ENCODE results near the gene NDUFB1. TPM values are rescaled to one million over a fixed set of nuclear protein-coding genes. Genes with fewer than 3 reads are reported as not detected.
A peak's percentile ranks its signal among the peaks of the same experiment; 100 is the strongest.

Gene NDUFB1
- total and polyA plus RNA-seq, 2 experiments from 2014 or later, result 316 to 351 TPM

- Histone ChIP-seq H3K9me3 (ENCODE audit: low read depth) (no peaks in the 10 kb centered on the region), H3K79me2 (peaks cover 44% of the 10 kb centered on the region), H3K36me3 (replicated peaks; ENCODE audit: insufficient read depth, low read depth) (no peaks in the 10 kb centered on the region), H4K20me1 (ENCODE audit: insufficient read depth, poor library complexity, severe bottlenecking) (no peaks in the 10 kb centered on the region), H3K9me2 (replicated peaks; ENCODE audit: insufficient read depth) (no peaks in the 10 kb centered on the region), H3K4me3 (peak overlapping the region; percentile 96), H3K4me1 (ENCODE audit: insufficient read depth) (no peaks in the 10 kb centered on the region), H3K27ac (peak overlapping the region; percentile 95), H3K27me3 (peaks cover 5% of the 10 kb centered on the region), H2AFZ (peak overlapping the region; percentile 89), H3K4me2 (peak overlapping the region; percentile 70)
- TF ChIP-seq, protein P1, sequence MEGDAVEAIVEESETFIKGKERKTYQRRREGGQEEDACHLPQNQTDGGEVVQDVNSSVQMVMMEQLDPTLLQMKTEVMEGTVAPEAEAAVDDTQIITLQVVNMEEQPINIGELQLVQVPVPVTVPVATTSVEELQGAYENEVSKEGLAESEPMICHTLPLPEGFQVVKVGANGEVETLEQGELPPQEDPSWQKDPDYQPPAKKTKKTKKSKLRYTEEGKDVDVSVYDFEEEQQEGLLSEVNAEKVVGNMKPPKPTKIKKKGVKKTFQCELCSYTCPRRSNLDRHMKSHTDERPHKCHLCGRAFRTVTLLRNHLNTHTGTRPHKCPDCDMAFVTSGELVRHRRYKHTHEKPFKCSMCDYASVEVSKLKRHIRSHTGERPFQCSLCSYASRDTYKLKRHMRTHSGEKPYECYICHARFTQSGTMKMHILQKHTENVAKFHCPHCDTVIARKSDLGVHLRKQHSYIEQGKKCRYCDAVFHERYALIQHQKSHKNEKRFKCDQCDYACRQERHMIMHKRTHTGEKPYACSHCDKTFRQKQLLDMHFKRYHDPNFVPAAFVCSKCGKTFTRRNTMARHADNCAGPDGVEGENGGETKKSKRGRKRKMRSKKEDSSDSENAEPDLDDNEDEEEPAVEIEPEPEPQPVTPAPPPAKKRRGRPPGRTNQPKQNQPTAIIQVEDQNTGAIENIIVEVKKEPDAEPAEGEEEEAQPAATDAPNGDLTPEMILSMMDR (IDR thresholded peaks at IDR 0.05; ENCODE audit: poor library complexity), result no peak
- TF ChIP-seq EZH2phosphoT487 (IDR thresholded peaks at IDR 0.05; ENCODE audit: low read depth, severe bottlenecking, unreplicated experiment), result no peak
- TF ChIP-seq EZH2 (IDR thresholded peaks at IDR 0.05; ENCODE audit: borderline replicate concordance), result no peak
- peak; percentile 43 for DNase-seq (ENCODE audit: low spot score)
- under 1% methylated on average over 10 of the region's 10 CpGs for WGBS (ENCODE audit: low lambda C conversion rate, missing lambda C conversion rate)
These were observed 15.7 kb downstream of the NDUFB1 start for GRCh38 chr14:92105893-92106142.

DNA sequence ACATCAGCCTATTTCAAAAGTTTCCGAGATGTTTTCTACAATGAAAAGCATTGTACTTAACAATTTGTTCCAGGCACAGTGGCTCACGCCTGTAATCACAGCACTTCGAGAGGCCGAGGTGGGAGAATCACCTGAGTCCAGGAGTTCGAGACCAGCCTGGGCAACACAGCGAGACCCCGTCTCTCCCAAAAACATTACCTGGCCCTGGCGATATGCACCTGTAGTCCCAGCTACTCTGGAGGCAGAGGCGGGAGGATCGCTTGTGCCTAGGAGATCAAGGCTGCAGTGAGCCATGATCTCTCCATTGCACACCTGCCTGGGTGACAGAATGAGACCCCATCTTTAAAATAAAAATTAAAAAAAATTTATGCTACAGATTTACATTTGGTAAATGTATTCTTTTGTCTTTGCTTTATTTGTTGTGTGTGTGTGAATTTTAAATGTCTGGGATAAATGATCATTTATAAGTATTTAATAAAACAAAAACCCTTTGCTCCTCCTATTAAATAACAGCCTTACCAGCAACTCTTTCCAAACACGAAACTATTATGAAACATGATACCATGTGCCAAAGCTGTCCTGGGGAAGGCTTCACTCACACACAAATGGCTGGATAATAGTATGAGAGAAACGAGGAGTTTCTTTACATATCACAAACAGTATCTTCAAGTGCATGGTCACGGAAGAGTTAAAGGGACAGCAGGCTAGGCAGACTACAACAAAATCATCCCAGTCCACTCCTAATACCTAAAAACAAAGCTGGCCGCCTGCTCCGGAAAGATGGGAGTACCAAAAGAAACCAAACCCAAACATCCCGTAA lies 16.2 kb downstream of the NDUFB1 start:
- Histone ChIP-seq H3K27me3 (peaks cover 5% of the 10 kb centered on the region), H3K9me2 (replicated peaks; ENCODE audit: insufficient read depth) (no peaks in the 10 kb centered on the region), H3K79me2 (peaks cover 48% of the 10 kb centered on the region), H3K4me3 (peak overlapping the region; percentile 96), H3K4me2 (peak overlapping the region; percentile 70), H3K4me1 (ENCODE audit: insufficient read depth) (no peaks in the 10 kb centered on the region), H3K9me3 (ENCODE audit: low read depth) (no peaks in the 10 kb centered on the region), H2AFZ (peak overlapping the region; percentile 89), H3K27ac (peak overlapping the region; percentile 95), H3K36me3 (replicated peaks; ENCODE audit: insufficient read depth, low read depth) (no peaks in the 10 kb centered on the region), H4K20me1 (ENCODE audit: insufficient read depth, poor library complexity, severe bottlenecking) (no peaks in the 10 kb centered on the region)
- 57% methylated on average over 16 of the region's 16 CpGs for WGBS (ENCODE audit: low lambda C conversion rate, missing lambda C conversion rate)
- TF ChIP-seq EZH2phosphoT487 (IDR thresholded peaks at IDR 0.05; ENCODE audit: low read depth, severe bottlenecking, unreplicated experiment) (no peak), EZH2 (IDR thresholded peaks at IDR 0.05; ENCODE audit: borderline replicate concordance) (no peak)
- TF ChIP-seq, protein P1 (IDR thresholded peaks at IDR 0.05; ENCODE audit: poor library complexity), result no peak
- no peak for DNase-seq (ENCODE audit: low spot score)

- H3K79me2 ChIP-seq, result peaks cover 66% of the 10 kb centered on the region
- H3K4me1 ChIP-seq (ENCODE audit: insufficient read depth), result no peaks in the 10 kb centered on the region
- no peaks in the 10 kb centered on the region for H3K9me3 ChIP-seq (ENCODE audit: low read depth)
- H3K4me2 ChIP-seq, result no peak overlapping the region
- no peak overlapping the region for H3K4me3 ChIP-seq
- no peaks in the 10 kb centered on the region for H3K9me2 ChIP-seq (replicated peaks; ENCODE audit: insufficient read depth)
- H3K36me3 ChIP-seq (replicated peaks; ENCODE audit: insufficient read depth, low read depth), result no peaks in the 10 kb centered on the region
- H2AFZ ChIP-seq, result no peak overlapping the region
- no peak overlapping the region for H3K27ac ChIP-seq
- peaks cover 5% of the 10 kb centered on the region for H4K20me1 ChIP-seq (ENCODE audit: insufficient read depth, poor library complexity, severe bottlenecking)
- no peaks in the 10 kb centered on the region for H3K27me3 ChIP-seq
- no peak for DNase-seq (ENCODE audit: low spot score)
- 90% methylated on average over 7 of the region's 7 CpGs for WGBS (ENCODE audit: low lambda C conversion rate, missing lambda C conversion rate)
- no peak for TF ChIP-seq EZH2phosphoT487 (IDR thresholded peaks at IDR 0.05; ENCODE audit: low read depth, severe bottlenecking, unreplicated experiment)
- TF ChIP-seq, protein P1 (IDR thresholded peaks at IDR 0.05; ENCODE audit: poor library complexity), result no peak
- no peak for TF ChIP-seq EZH2 (IDR thresholded peaks at IDR 0.05; ENCODE audit: borderline replicate concordance)
These were observed 18.0 kb downstream of the NDUFB1 start for GRCh38 chr14:92103363-92103989.
